Right lung (tissue), 5 donors: ENCODE results near the gene TMEM221. TPM values are rescaled to one million over a fixed set of nuclear protein-coding genes. Genes with fewer than 3 reads are reported as not detected.
A peak's percentile ranks its signal among the peaks of the same experiment; 100 is the strongest.
"Not testable (repeated sequence)": the region's sequence is repeated elsewhere in the genome, so short reads cannot be mapped to it uniquely, and the experiment has no call there.

Experiments
- DNase-seq, 2 donors: peaks; one replicate each; pipeline ENCODE4 v3.0.0-alpha.2; 2013
- polyA plus RNA-seq, 5 donors: library from polyadenylated mRNA; unstranded; fragments of 120-200 nt; gene quantifications; one replicate each; pipeline versions ENCODE4 v1.2.1 to v1.2.3, GENCODE V29; 2013; ENCODE audit warnings: inconsistent platforms in 1 of 5, low replicate concordance in 1 of 5; ENCODE audit not compliant: insufficient read length in 5 of 5, insufficient read depth in 1 of 5

Gene TMEM221
- polyA plus RNA-seq, 5 donors, result 1.2 to 2.7 (median 1.7) TPM

DNA sequence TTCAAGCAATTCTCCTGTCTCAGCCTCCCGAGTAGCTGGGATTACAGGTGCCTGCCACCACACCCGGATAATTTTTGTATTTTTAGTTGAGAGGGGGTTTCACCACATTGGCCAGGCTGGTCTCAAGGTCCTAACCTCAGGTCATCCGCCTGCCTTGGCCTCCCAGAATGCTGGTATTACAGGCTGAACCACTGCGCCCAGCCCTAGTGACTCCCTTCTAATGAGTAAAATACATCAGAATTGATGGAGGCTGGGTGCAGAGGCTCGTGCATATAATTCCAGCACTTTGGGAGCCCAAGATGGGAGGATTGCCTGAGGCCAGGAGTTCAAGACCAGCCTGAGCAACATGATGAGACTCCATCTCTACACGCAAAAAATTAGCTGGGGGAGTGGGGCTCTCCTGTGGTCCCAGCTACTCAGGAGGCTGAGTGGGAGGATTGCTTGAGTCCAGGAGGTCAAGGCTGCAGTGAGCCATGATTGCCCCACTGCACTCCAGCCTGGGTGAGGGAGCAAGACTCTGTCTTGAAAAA lies 26.6 kb upstream of the TMEM221 start:
- DNase-seq, result not testable (repeated sequence)

DNA sequence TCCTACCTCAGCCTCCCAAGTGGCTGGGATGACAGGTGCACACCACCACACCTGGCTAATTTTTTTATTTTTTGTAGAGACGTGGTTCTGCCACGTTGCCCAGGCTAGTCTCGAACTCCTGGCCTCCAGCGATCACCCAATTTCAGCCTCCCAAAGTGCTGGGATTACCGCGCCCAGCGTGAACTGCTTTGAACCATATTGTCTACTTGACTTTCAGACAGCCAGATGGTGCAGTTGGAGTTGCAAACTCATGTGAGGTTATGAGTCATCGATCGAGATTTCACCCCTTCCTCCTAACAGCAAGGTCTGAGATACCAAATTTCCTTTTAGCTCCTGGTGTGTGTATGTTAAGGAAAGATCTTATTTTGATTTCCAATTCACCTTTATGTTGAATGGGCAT lies 24.6 kb upstream of the TMEM221 start:
- DNase-seq, result no peak

DNA sequence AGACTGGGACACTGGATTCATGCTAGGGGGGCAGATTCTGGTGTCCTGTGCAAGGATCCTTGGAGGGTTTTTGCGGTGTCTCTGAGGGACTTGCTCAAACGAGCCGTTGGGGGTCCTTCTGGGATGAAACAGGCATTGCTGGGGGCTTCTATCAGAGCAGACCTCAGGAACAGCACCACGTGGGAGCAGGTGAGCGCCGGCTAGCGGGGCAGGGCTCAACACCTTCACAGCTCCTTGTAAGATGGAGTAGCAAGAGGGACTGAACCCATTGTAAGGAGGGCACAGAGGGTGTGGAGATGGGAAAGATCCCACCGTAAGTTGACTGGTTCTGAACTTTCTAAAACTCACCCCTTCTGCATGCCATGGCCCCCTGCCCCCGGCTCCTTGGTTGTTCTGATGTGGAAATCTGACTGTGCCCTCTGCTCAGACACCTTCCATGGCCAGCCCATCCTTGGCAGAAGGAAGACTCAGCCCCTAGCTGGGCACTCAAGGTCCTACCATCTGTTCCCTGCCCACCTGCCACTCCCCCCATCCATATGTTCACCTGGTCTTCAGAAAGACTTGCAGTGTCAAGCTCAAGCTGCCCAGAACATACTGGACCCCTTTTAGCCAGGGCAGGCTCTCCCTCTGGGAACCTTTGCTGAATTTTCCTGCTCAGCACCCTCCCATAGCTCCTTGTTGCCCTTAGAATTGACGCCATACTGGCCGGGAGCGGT lies 23.1 kb upstream of the TMEM221 start:
- no peak for DNase-seq

DNA sequence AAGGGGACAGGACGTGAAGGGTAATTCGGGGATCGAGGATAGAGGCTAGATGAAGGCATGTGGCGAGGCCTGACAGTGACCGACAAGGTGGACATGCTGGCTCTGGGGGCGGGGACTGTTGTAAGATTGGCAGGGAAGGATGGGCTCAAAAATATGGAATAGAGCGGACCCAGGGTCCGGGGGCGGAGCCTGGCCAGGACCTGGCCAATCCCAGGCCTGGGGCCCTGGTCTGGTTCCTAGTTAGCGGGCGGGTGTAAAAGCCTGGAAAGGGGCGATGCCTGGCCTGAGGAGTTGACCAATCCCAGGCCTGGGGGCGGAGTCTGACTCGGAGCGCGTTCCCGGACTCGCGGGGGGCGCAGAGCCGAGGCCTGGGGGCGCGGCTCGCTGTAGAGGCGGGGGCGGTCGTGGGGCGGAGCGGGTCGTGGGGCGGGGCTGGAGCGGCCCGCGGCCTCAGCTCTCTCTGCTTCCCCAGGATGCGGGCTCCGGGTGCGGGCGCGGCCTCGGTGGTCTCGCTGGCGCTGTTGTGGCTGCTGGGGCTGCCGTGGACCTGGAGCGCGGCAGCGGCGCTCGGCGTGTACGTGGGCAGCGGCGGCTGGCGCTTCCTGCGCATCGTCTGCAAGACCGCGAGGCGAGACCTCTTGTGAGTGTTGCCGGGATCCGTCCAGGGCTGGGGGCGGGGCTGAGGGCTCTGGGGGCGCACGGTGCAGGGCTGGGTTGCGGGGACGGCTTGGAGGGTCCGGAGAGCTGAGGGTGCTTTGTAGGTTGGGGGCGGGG lies 21.8 kb upstream of the TMEM221 start, which contains the start of gene SLC27A1:
TSS of gene SLC27A1 (plus strand) at position 457 of the 774 bp plus-strand sequence. CDS start at position 474, 17 bp downstream.
- peak; percentile 99 for DNase-seq

DNA sequence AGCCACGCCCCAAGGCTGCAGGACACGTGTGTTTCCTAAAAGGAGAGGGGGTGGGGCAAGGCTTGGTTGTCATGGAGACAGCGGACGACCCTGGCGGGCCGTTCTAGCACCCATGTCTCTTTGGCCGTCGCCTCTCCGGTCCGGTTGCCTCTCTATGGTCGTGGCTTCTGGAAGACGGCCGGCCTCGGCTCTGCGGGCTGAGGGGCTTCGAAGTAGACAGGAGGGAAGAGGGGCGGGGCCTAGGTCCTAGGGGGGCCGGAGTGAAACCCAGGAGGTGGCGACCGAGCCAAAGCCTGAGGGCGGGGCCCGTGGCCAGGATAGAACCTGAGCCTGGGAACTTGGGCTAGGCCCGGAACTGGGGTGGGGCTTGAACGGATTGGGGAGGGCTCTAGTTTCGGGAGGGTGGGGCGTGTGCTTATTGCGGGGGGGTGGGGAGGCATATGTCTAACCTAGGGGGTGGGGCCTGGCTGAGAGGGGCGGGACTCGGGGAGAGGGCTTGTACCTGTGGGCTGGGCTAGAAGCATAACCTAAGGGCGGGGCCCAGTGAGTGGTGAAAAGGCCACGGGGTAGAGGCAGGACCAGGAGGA lies 21.1 kb upstream of the TMEM221 start:
- DNase-seq, result peak; percentile 93 to 96

DNA sequence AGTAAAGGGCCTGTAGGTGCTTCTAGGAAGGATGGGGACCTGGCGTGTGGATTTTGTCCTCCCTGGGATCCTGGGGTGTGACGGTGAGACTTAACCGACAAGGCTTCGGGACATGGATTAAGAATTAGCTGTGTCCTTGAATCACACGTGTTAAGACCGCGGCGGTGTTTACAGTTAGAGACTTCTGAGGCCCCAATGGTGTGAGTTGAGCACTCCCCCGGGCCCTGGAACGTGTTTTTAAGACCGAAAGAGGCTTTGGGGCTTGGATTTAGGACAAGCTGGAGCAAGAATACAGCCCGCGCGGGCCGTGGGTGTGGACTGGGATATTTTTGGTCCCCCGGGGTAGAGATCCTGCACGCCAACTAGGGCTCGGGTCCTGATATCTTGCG lies 20.6 kb upstream of the TMEM221 start:
- DNase-seq, result no peak

DNA sequence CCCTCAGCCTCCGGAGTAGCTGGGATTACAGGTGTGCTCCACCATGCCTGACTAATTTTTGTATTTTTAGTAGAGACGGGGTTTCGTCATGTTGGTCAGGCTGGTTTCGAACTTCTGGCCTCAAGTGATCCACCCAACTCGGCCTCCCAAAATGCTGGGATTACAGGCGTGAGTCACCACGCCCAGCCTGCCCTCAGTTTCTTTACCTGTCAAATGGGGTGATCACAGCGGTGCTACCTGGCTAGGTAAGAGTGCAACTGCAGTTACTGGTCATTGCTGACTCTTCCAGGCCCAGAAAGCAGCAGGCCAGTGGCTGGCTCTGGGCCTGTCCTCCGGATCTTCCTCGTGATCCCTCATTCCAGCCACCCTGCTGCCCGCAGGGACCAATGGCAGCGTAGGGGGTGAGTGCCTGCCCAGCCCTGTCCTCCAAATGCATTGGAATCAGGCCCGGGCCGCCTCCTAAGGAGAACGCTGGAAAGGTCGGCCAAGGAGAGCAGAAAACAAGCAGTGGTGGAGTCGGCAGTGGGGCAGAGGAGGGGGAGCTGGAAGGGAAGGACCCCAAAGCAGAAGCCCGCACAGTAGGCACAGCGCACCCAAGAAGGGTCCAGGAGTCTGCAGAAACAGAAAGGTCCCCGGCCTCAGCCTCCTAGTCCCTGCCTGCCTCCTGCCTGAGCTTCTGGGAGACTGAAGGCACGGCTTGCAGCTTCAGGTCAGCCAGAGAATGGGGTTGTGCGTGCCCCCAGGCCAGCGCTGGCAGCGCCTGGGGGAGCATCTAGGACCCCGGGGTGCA lies 20.0 kb upstream of the TMEM221 start:
- DNase-seq, result no peak

DNA sequence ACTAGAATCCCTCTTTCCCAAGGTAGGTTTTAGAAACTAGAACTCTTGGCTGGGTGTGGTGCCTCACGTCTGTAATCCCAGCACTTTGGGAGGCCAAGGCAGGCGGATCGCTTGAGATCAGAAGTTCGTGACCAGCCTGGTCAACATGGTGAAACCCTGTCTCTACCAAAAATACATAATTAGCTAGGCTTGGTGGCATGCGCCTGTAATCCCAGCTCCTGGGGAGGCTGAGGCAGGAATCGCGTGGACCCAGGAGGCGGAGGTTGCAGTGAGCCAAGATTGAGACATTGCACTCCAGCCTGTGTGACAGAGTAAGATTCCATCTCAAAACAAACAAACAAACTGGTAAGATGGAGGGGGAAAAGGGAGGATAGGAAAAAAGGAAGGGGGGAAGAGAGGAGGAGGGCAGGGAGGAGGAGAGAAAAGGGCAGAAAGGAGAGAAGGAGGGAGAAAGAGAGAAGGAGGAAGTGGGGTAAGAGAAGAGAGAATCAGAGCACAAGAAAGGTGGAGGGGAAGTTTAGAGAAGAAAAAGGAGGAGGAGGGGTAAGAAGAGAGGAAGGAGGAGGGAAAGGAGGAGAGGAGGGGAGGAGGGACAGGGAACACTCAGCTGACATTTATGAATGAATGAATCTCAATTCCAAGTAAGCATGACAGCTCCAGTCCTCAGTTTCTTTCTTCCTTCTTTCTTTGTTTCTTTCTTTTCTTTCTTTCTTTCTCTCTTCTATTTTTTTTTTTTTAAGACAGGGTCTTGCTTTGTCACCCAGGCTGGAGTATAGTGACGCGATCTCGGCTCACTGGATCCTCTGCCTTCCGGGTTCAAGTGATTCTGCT lies 19.2 kb upstream of the TMEM221 start:
- DNase-seq, result no peak

DNA sequence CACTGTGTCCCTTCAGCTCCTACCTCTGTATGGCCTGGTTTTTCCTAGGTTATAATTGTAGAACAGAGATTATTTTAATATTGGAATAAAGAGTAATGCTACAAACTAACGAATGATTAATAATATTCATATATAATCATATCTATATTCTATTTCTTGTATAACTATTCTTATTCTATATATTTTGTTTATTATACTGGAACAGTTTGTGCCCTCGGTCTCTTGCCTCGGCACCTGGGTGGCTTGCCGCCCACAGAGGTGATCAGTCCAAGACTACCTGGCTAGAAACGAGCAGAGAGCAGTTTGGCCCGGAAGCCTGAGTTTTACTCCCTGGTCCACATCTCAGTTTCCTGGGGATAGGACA lies 18.0 kb upstream of the TMEM221 start:
- no peak for DNase-seq

DNA sequence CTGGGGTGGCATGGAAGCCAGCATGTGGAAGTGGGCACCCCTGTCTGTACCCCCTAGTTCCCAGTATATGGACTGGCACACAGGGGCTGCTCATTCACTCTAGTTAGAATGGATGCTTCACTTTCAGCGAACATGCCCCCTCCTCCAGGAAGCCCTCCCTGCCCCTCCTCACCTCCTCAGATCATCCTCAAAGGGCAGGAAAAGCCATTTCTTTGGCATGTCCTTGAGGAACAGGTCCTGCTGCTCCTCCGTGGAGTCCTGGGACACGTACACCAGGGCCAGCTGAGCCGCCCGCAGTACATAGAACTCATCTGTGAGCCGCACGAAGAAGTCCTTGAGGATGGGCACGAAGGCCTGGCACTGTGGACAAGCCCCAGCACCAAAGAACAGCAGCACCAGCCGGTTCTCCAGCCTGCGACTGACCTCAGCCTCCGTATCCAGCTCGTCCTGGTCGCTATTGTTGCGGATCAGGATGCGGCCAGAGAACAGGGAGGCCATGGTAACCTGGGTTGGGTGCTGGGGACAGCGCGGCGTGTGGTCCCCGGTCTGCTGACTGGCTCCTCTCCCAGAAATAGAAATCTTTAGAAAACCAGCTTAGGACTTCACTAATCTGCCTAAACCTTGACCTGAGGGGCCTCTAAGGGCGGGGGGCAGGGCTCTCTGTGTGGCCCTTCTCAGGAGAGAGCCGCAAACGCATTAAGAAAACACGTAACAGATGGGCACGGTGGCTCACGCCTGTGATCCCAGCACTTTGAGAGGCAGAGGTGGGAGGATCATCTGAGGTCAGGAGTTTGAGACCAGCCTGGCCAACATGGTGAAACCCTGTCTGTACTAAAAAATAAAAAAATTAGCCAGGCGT lies 12.1 kb upstream of the TMEM221 start, which contains the start of gene NXNL1:
TSS of gene NXNL1 (minus strand) at position 555 of the 859 bp plus-strand sequence. CDS start at position 498, 57 bp downstream.
- DNase-seq, result no peak

DNA sequence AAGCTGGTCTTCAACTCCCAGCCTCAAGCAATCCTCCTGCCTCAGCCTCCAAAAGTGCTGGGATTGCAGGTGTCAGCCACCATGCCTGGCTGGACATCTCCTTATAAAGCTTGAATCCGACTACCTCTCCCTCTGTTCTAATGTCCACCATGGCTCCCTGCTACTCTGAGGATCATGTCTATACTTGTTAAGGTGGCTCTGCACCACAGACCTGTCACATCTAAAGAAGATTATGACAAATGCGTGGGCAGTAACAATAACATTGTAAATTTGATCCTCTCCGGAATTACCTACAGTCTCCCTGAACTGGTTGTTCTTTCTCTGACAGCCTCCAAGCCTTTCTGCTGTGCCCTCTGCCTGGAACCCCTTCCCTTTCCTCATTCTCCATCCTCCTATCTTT lies 10.5 kb upstream of the TMEM221 start:
- DNase-seq, result no peak

DNA sequence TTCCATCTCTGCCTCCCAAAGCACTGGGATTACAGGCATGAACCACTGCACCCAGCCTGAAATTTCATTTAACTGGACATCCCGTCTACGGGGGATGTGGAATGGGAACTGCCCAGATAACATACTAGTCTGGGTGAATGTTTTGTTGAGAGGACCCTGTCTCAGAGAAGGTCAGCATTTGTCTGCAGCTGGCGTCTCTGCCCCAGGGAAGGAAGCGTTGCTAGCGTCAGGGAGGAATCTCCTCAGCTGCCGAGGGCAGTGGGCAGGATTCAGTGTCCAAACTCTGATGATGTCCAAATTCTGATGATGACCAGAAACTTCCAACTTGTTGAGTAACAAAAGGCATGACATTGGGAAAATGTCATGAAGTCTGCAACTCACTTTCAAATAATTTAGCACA lies 9.1 kb upstream of the TMEM221 start:
- no peak for DNase-seq

DNA sequence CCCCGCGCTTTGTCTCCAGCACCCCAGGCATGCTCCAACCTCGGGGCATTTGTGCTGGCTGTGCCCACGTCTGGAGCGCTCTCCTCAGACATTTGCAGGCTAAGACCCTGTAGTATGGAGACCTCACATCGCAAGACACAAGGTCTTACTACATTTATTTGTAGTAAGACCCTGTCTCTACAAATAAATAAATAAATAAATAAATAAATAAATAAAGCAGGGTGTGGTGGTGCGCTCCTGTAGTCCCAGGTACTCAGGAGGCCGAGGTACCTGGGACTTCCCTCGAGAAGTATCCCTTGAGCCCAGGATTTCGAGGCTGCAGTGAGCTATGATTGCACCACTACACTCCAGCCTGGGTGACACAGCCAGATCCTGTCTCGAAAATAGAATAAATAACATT lies 7.7 kb upstream of the TMEM221 start:
- no peak for DNase-seq

DNA sequence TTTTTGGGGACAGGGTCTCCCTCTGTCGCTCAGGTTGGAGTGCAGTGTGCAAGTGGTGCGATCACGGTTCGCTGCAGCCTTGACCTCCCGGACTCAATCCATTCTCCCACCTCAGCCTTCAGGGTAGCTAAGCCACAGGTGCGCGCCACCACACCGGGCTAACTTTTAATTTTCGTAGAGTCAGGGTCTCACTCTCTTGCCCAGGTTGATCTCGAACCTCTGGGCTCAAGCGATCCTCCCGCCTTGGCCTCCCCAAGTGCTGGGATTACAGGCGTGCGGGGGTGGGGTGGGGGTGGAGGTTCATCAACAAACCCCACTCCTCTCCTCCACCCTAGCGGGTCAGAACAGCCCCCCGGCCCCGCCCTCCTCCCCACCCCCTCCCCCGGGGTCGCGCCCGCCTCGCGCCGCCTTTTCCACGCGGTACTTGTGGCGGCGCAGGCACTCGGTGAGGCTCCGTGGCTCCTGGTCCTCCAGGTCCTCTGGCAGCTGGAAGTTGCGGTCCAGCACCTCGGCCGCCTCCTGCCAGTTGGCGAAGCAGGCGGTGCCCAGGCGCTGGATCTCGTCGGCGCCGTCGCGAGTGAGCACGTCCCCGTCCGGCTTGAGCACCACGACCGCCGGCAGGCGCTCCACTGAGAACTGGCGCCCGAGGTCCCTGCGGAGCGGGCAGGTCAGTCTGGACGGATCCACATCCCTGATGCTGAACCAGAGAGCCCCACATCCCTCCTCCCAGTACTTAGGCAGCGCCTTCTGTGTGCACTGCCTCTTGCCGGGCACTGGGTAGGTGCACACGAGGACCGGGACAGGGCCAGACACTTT lies 7.0 kb upstream of the TMEM221 start:
- no peak for DNase-seq

DNA sequence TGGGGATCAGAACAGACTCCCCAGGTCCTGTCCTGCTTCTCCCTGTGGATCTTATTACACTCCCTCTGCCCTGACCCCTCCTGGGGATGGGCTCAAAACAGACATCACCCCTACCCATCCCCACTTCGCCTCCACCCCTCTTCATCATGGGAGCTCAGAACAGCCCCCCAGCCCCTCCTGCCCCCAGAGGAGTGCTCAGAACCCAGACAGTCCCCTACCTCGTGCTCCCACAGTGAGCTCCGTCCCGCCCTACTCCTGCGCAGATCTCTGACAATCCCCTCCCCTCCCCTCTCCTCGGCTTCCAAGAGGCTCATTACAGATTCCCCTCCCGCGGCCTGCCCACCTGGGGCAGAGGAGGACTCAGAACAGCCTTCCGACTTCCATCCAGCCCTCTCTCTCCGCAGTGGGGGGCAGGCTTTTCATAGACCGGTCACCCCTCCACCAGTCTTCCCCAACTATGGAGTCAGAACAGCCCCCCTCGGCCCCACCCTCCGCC lies 6.2 kb upstream of the TMEM221 start:
- DNase-seq, result no peak

DNA sequence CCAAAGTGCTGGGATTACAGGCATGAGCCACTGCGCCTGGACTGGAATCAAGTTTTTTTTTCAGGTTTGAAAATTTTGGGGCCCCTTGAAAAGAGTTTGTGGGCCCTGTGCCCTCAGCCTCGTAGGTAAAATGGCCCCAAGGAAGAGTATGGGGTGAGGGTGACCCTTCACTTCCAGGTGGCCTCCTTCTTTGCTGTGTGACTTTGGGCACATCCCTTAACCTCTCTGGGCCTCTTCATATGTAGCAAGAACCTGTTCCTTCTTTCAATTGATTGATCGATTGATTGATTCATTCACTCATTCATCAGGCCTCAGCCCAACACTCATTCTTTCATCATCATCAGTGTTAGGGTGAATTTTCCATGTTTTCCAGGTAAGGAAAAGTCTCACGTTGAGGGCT lies 3.4 kb upstream of the TMEM221 start:
- DNase-seq, result no peak

DNA sequence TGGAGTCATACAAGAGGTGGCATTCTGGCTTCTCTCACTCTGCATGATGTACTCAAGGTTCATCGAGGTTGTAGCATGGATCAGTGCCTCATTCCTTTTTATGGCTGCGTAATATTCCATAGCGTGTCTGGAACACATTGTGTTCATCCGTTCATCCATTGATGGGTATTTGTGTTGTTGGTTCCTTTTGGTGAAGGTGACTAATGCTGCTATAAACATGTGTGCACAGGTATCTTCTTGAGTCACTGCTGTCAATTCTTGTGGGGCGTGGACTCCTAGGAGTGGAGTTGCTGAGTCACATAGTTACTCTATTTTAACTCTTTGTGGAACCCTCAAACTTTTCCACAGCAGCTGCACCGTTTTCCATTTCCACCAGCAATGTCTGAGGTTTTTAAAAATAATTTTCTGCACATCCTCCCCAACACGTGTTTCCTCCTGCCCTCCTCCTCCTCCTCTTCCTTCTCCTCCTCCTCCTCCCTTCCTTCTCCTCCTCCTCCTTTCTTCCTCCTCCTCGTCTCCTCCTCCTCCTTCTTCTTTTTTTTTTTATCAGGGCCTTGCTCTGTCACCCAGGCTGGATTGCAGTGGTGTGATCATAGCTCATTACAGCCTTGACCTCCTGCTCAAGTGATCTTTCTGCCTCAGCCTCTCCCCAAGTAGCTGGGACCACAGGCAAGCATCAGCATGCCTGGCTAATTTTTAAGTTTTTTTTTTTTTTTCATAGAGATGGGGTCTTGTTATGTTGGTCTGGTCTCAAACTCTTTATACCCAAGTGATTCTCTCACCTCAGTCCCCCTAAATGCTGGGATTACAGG lies 2.0 kb upstream of the TMEM221 start:
- DNase-seq, result no peak

DNA sequence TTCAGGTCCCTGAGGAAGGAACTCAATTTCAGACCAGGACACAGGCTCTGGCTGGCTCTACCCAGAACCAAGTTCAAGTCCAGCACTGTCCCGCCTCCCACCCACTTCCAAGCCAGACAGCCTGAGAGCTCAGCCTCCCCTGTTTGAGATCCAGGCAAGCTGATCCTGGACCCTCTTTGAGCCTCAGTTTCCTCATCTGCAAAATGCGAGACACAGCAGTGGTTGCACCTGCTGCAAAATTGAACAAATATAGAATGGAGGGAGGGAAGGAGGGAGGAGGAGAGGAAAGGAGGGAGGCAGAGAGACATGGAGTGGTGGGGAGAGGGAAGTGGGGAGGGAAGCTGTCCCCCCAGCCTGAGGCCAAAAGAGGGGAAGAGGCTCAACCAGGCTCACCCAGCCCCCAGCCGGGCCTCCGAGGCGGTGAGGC lies 751 bp downstream of the TMEM221 start:
- DNase-seq, result no peak
